Uterus (tissue), 4 donors: Measurements from ENCODE around the gene RSAD1. TPM values are rescaled to one million over a fixed set of nuclear protein-coding genes. Genes with fewer than 3 reads are reported as not detected.

Experiments used
- DNase-seq, 2 donors: peaks; one replicate each; pipeline ENCODE4 v3.0.0-alpha.2; 2019 to 2020
- H3K27ac ChIP-seq, 2 donors: fragments of 200-600 bp; sonication (generic); 1 replicate in 1 of 2; 2 replicates in 1 of 2; pipeline ENCODE4 v1.5.1; 2016 to 2018
- H3K27me3 ChIP-seq, 2 donors: fragments of 200-600 bp; sonication (generic); one replicate each; pipeline ENCODE4 v1.5.1; 2018 to 2019; ENCODE audit warnings: control low read depth in 1 of 2
- H3K36me3 ChIP-seq, 2 donors: fragments of 200-600 bp; sonication (generic); one replicate each; pipeline ENCODE4 v1.5.1; 2019; ENCODE audit warnings: control low read depth in 1 of 2
- H3K4me1 ChIP-seq, 2 donors: fragments of 200-600 bp; sonication (generic); one replicate each; pipeline ENCODE4 v1.5.1; 2018 to 2019; ENCODE audit warnings: control low read depth in 1 of 2
- H3K4me3 ChIP-seq, 2 donors: fragments of 200-600 bp; sonication (generic); 1 replicate in 1 of 2; 2 replicates in 1 of 2; pipeline ENCODE4 v1.5.1; 2018 to 2019; ENCODE audit warnings: mild to moderate bottlenecking in 1 of 2
- H3K9me3 ChIP-seq, 2 donors: fragments of 200-600 bp; sonication (generic); one replicate each; pipeline ENCODE4 v1.5.1; 2019; ENCODE audit warnings: control low read depth in 1 of 2
- POLR2A ChIP-seq, 2 donors: fragments of 450-650 bp; IDR thresholded peaks; one replicate each; pipeline ENCODE4 v1.6.1; 2016; ENCODE audit warnings: antibody characterized with exemption in 2 of 2, mild to moderate bottlenecking in 1 of 2, moderate library complexity in 1 of 2
- intact Hi-C: fragments of 100-400 bp; cut with DNase I; formaldehyde crosslinking; loops from one replicate; pipeline ENCODE4 v1.15.1; 2023; ENCODE audit warnings: low total_unique reads
- total RNA-seq, 4 donors: library from RNA; depleted of rRNA in 3 of 4; stranded (reverse); fragments of >200 nt in 3 of 4; gene quantifications; one replicate each; pipeline versions ENCODE4 v1.1.0 to v1.2.4, GENCODE V29; 2014 to 2023
- TF ChIP-seq, protein P1 (sequence below), 4 experiments: fragments of 200-600 bp in 2 of 4; fragments of 450-650 bp in 2 of 4; sonication (generic) in 2 of 4; IDR thresholded peaks; one replicate each; pipeline ENCODE4 v1.5.1; 2016 to 2019; ENCODE audit warnings: antibody characterized with exemption in 4 of 4, mild to moderate bottlenecking in 2 of 4, moderate library complexity in 1 of 4
- donor health status: DM: yes; HTN: yes; CAD: no.

The RSAD1 gene
- total RNA-seq, 4 donors from 2014 or later, result 12.9 to 42.6 (median 30.7) TPM

GRCh38 chr17:50468304-50469207, 10.1 kb upstream of the RSAD1 start, which contains the start of gene CHAD:
Gene CHAD, minus strand, starts transcription at chr17:50468880. Its CDS starts 67 bp downstream, at chr17:50468813.
- H3K27me3 ChIP-seq, result no peaks in the 10 kb centered on the region
- no peak within 1 kb of the TSS for H3K27ac ChIP-seq
- no peak for DNase-seq
- intact Hi-C loops, result no loop called here
- no peaks in the 10 kb centered on the region for H3K9me3 ChIP-seq
- no peaks in the 10 kb centered on the region for H3K36me3 ChIP-seq
- H3K4me3 ChIP-seq, result peak within 1 kb of the TSS; percentile 18 to 28
- peaks cover 0 to 15% of the 10 kb centered on the region in 2 donors for H3K4me1 ChIP-seq
- TF ChIP-seq, protein P1, sequence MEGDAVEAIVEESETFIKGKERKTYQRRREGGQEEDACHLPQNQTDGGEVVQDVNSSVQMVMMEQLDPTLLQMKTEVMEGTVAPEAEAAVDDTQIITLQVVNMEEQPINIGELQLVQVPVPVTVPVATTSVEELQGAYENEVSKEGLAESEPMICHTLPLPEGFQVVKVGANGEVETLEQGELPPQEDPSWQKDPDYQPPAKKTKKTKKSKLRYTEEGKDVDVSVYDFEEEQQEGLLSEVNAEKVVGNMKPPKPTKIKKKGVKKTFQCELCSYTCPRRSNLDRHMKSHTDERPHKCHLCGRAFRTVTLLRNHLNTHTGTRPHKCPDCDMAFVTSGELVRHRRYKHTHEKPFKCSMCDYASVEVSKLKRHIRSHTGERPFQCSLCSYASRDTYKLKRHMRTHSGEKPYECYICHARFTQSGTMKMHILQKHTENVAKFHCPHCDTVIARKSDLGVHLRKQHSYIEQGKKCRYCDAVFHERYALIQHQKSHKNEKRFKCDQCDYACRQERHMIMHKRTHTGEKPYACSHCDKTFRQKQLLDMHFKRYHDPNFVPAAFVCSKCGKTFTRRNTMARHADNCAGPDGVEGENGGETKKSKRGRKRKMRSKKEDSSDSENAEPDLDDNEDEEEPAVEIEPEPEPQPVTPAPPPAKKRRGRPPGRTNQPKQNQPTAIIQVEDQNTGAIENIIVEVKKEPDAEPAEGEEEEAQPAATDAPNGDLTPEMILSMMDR (IDR thresholded peaks at IDR 0.05), result no peak
- TF ChIP-seq POLR2A (IDR thresholded peaks at IDR 0.05), result no peak

DNA sequence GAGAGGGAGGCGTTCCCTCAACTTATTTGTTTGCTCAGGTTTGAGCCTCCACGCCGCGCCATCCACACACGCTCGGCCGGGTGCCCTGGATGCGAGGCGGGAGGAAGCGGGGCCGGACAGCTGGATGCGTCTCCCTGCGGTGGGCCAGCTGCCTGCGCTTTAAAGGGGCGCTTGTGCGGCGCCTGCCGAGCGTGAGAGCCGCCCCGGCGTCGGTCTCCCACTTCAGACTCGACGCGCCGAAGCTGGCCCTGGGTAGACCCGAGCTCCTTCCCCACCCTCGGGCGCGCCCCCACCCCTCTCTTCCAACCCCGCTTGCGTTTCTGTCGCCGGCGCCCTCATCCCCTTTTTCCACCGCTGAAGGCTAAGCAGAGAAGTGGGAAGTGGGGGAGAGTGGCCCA, 9.5 kb upstream of the RSAD1 start:
- H3K4me3 ChIP-seq, result peak overlapping the region; percentile 18 to 28
- no peaks in the 10 kb centered on the region for H3K36me3 ChIP-seq

DNA sequence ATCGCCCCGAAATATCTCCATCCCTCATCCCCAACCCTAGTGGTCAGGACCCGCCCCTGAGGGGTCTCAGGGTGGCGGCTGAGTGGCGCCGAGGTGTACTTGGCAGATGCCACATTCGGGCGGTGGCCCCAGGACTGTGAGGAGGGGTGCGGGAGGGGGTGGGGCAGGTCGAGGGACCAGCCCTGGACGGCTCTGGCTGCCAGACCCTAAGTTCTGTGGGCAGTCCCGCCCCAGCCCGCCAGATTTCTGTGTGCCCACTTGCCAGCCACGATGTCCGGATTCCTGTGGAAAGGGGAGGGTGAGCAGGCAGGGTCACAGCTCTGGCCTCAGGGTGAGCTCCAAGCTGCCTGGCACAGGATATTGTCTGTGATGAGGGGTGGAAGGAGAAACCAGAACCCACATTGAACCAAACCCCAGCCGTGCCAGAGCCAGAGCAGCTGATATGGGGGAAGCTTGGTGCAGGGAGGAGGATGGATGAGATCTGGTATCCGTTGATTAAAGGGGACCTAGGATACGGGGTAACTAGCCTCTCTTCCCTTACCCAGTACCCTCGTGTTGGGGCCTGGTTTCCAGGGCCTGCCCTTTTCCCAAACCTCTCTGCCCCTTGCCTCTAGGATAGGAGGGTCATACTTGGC, 8.9 kb upstream of the RSAD1 start:
- Histone ChIP-seq H3K27me3 (no peaks in the 10 kb centered on the region), H3K9me3 (no peaks in the 10 kb centered on the region), H3K4me3 (no peak overlapping the region), H3K4me1 (peaks cover 0 to 15% of the 10 kb centered on the region in 2 donors), H3K27ac (no peak overlapping the region), H3K36me3 (no peaks in the 10 kb centered on the region)
- no peak for TF ChIP-seq POLR2A (IDR thresholded peaks at IDR 0.05)
- TF ChIP-seq, protein P1 (IDR thresholded peaks at IDR 0.05), result no peak
- no peak for DNase-seq
- intact Hi-C loops, result no loop called here

More for the DNA sequence above, 9.5 kb upstream of the RSAD1 start:
- no peaks in the 10 kb centered on the region for H3K27me3 ChIP-seq
- H3K4me1 ChIP-seq, result peaks cover 0 to 15% of the 10 kb centered on the region in 2 donors
- DNase-seq, result no peak
- H3K27ac ChIP-seq, result no peak overlapping the region
- no peaks in the 10 kb centered on the region for H3K9me3 ChIP-seq
- no peak for TF ChIP-seq POLR2A (IDR thresholded peaks at IDR 0.05)
- TF ChIP-seq, protein P1 (IDR thresholded peaks at IDR 0.05), result no peak
- intact Hi-C loops, result no loop called here

DNA sequence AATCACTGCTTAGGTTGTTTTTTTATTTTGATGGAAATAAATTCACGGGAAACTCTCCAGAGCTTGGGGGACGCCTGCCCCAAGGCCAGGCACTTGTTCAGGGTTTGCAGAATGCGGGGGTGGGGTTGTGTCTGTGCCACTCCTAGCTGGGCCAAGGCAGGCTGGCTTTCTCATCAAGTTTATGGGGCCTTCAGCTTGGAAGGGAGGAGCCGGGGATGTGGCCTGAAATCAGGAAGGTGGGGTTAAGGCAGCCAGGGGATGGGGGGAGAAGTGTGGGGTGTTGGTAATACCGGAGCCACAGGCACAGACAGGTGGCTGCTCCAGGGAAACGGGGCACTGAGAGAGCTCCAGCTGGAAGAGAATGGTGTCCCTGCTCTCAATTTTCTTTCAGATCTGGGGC, 8.2 kb upstream of the RSAD1 start:
- intact Hi-C loops, result no loop called here
- H3K36me3 ChIP-seq, result no peaks in the 10 kb centered on the region
- no peak overlapping the region for H3K4me3 ChIP-seq
- no peaks in the 10 kb centered on the region for H3K9me3 ChIP-seq
- no peak for TF ChIP-seq POLR2A (IDR thresholded peaks at IDR 0.05)
- TF ChIP-seq, protein P1 (IDR thresholded peaks at IDR 0.05), result no peak
- no peaks in the 10 kb centered on the region for H3K27me3 ChIP-seq
- no peak for DNase-seq
- H3K4me1 ChIP-seq, result peaks cover 0 to 15% of the 10 kb centered on the region in 2 donors
- no peak overlapping the region for H3K27ac ChIP-seq
